SK-N-SH (cell line): ENCODE data around the gene DHDH. TPM values are rescaled to one million over a fixed set of nuclear protein-coding genes. Genes with fewer than 3 reads are reported as not detected.

Experiments used
- CTCF ChIA-PET: fragments of 300-600, 350-600 bp; formaldehyde crosslinking; extraction: SDS; loops from one replicate; lab custom pipeline; 2021; lab: Yijun Ruan, JAX
- POLR2A ChIA-PET: fragments of 350-600 bp; sonication (Branson Sonifier 250); formaldehyde crosslinking; extraction: SDS; loops from one replicate; lab custom pipeline; 2020; ENCODE audit warnings: antibody characterized with exemption, inconsistent platforms; lab: Yijun Ruan, JAX
- DNase-seq: peaks from one replicate; pipeline ENCODE4 v3.0.0; 2012
- H2AFZ ChIP-seq: fragments of 200-600 bp; sonication (generic); 2 replicates; pipeline ENCODE4 v1.8.1; 2016; ENCODE audit warnings: antibody characterized with exemption, mild to moderate bottlenecking, low read depth
- H3F3A ChIP-seq: fragments of 200-600 bp; sonication (generic); replicated peaks from 2 replicates; pipeline ENCODE3; 2016; ENCODE audit warnings: antibody characterized with exemption, mild to moderate bottlenecking; ENCODE audit not compliant: insufficient read depth
- H3K27ac ChIP-seq, 2 experiments: fragments of 200-500 bp in 1 of 2; fragments of 200-600 bp in 1 of 2; sonication (Bioruptor generic) in 1 of 2; sonication (generic), shearing (Covaris generic) in 1 of 2; 2 replicates each; pipeline versions ENCODE4 v1.5.1 to v1.6.1; 2014 to 2016; ENCODE audit warnings: low read depth in 2 of 2, inconsistent platforms in 1 of 2, low read length in 1 of 2, mild to moderate bottlenecking in 1 of 2, mixed read lengths in 1 of 2
- H3K27me3 ChIP-seq: fragments of 200-600 bp; sonication (generic), shearing (Covaris generic); 2 replicates; pipeline ENCODE4 v1.6.1; 2016; ENCODE audit warnings: mixed run types; ENCODE audit not compliant: insufficient read depth
- H3K36me3 ChIP-seq, 2 experiments: fragments of 200-500 bp in 1 of 2; fragments of 200-600 bp in 1 of 2; sonication (Bioruptor generic) in 1 of 2; sonication (generic) in 1 of 2; replicated peaks in 1 of 2; 2 replicates each; pipeline versions ENCODE3 to v1.5.1; 2014 to 2016; ENCODE audit warnings: low read length in 1 of 2, mild to moderate bottlenecking in 1 of 2; ENCODE audit not compliant: insufficient read depth in 2 of 2, control insufficient read depth in 1 of 2
- H3K4me1 ChIP-seq, 2 experiments: fragments of 200-500 bp in 1 of 2; fragments of 200-600 bp in 1 of 2; sonication (Bioruptor generic) in 1 of 2; sonication (generic), shearing (Covaris generic) in 1 of 2; 2 replicates each; pipeline versions ENCODE4 v1.5.1 to v1.6.1; 2014 to 2016; ENCODE audit warnings: low read depth in 1 of 2, low read length in 1 of 2, mixed run types in 1 of 2; ENCODE audit not compliant: insufficient read depth in 2 of 2, control insufficient read depth in 1 of 2
- H3K4me2 ChIP-seq: fragments of 200-600 bp; sonication (generic), shearing (Covaris generic); 2 replicates; pipeline ENCODE4 v1.6.1; 2017; ENCODE audit warnings: mixed run types
- H3K4me3 ChIP-seq, 2 experiments: fragments of 200-500 bp in 1 of 2; fragments of 200-600 bp in 1 of 2; sonication (Bioruptor generic) in 1 of 2; sonication (generic), shearing (Covaris generic) in 1 of 2; 2 replicates each; pipeline versions ENCODE4 v1.5.1 to v1.8.1; 2014 to 2016; ENCODE audit warnings: low read depth in 2 of 2, inconsistent platforms in 1 of 2, low read length in 1 of 2, mild to moderate bottlenecking in 1 of 2, mixed read lengths in 1 of 2, moderate library complexity in 1 of 2
- H3K79me2 ChIP-seq: fragments of 200-600 bp; sonication (generic); 2 replicates; pipeline ENCODE4 v1.8.1; 2017; ENCODE audit warnings: mild to moderate bottlenecking; ENCODE audit not compliant: insufficient read depth
- H3K9ac ChIP-seq: fragments of 200-600 bp; sonication (generic); 2 replicates; pipeline ENCODE4 v1.6.1; 2017; ENCODE audit warnings: mixed run types
- H3K9me2 ChIP-seq: fragments of 200-600 bp; sonication (generic); 2 replicates; pipeline ENCODE4 v1.6.1; 2017; ENCODE audit warnings: mixed run types
- H3K9me3 ChIP-seq: fragments of 200-600 bp; sonication (generic); 2 replicates; pipeline ENCODE4 v1.6.1; 2017; ENCODE audit warnings: mixed run types, mild to moderate bottlenecking, moderate library complexity
- H4K20me1 ChIP-seq: fragments of 200-600 bp; sonication (generic); 2 replicates; pipeline ENCODE4 v1.6.1; 2017; ENCODE audit warnings: mild to moderate bottlenecking, mixed run types; ENCODE audit not compliant: insufficient read depth
- CTCF ChIP-seq: fragments of 200-600 bp; sonication (generic); IDR thresholded peaks from 2 replicates; pipeline ENCODE4 v1.6.1; 2017; ENCODE audit warnings: antibody characterized with exemption, mild to moderate bottlenecking, moderate library complexity
- EZH2phosphoT487 ChIP-seq: fragments of 200-600 bp; sonication (generic); IDR thresholded peaks from 2 replicates; pipeline ENCODE4 v1.6.1; 2017; ENCODE audit warnings: low read depth, mixed run types, mild to moderate bottlenecking, antibody characterized with exemption, moderate library complexity, borderline replicate concordance
- FOSL2 ChIP-seq: IDR thresholded peaks from 2 replicates; pipeline ENCODE4 v1.4.0; 2012; ENCODE audit warnings: low read depth, mild to moderate bottlenecking, moderate library complexity, borderline replicate concordance
- GATA2 ChIP-seq: sonication (generic); formaldehyde crosslinking; IDR thresholded peaks from 2 replicates; pipeline ENCODE4 v1.5.0; 2020; ENCODE audit warnings: mild to moderate bottlenecking, missing genetic modification reagents
- MAX ChIP-seq: IDR thresholded peaks from 2 replicates; pipeline ENCODE4 v1.4.0; 2012; ENCODE audit warnings: low read depth
- NRF1 ChIP-seq: IDR thresholded peaks from 2 replicates; pipeline ENCODE4 v1.6.1; 2012; ENCODE audit warnings: low read depth, mild to moderate bottlenecking, low read length
- SIN3A ChIP-seq: IDR thresholded peaks from 2 replicates; pipeline ENCODE4 v1.6.1; 2012; ENCODE audit warnings: low read depth, mild to moderate bottlenecking, low read length, moderate library complexity, borderline replicate concordance
- USF2 ChIP-seq: fragments of 150-350 bp; IDR thresholded peaks from 2 replicates; pipeline ENCODE4 v1.6.1; 2017; ENCODE audit warnings: antibody characterized with exemption, low read length, low read depth, borderline replicate concordance
- YY1 ChIP-seq: IDR thresholded peaks from 2 replicates; pipeline ENCODE4 v1.4.0; 2012; ENCODE audit warnings: low read depth, mild to moderate bottlenecking
- WGBS: methylation state at CpG from one replicate; pipeline ENCODE4 v1.1.6; 2017; ENCODE audit warnings: low lambda C conversion rate; 5-methylcytosine and 5-hydroxymethylcytosine counted together
- polyA plus RNA-seq, 3 experiments: library from polyadenylated mRNA; depleted of rRNA; stranded (reverse); fragments of >200 nt; gene quantifications; 2 replicates each; pipeline ENCODE4 v1.2.3, GENCODE V29; 2012

DHDH gene
- polyA plus RNA-seq, 1 of the 3 experiments (the other 2 are of a cell fraction): 0.72 TPM

- ChIA-PET CTCF (no interaction called here), POLR2A (no interaction called here)
- 93% methylated on average over 19 of the region's 19 CpGs for WGBS
- Histone ChIP-seq H3K36me3 (no peaks in the 10 kb centered on the region), H3K27me3 (no peaks in the 10 kb centered on the region), H3K4me3 (no peak overlapping the region), H4K20me1 (no peaks in the 10 kb centered on the region), H3K9me2 (no peaks in the 10 kb centered on the region), H3K4me1 (peaks cover 3 to 9% of the 10 kb centered on the region in 2 experiments; a peak in 1 of 4 replicates), H3K27ac (no peak overlapping the region), H3K4me2 (no peak overlapping the region), H3K79me2 (no peaks in the 10 kb centered on the region), H3K9me3 (no peaks in the 10 kb centered on the region), H2AFZ (no peak overlapping the region), H3F3A (peaks cover 9% of the 10 kb centered on the region), H3K9ac (no peak overlapping the region)
- DNase-seq: no peak
- TF ChIP-seq CTCF (no peak), SIN3A (no peak), EZH2phosphoT487 (no peak)
Observed at GRCh38 chr19:48934837-48935236, 1.3 kb downstream of the DHDH start.

- H3K36me3 ChIP-seq: no peaks in the 10 kb centered on the region
- POLR2A ChIA-PET: interaction anchor here (0.7 kb wide), 1 partner anchor 11 kb away, joined by 3 read pairs; no protein-coding TSS in a partner anchor
- peaks cover 9% of the 10 kb centered on the region for H3F3A ChIP-seq
- no peak overlapping the region for H2AFZ ChIP-seq
- TF ChIP-seq NRF1: no peak
- no peak for TF ChIP-seq YY1
- TF ChIP-seq USF2: no peak
- no peak for TF ChIP-seq MAX
- no peak for TF ChIP-seq FOSL2
- no peak for TF ChIP-seq GATA2 (CRISPR knock-in tag)
- TF ChIP-seq, all 33 proteins: peak for 0
- CTCF ChIA-PET: no interaction called here
- Histone ChIP-seq H3K9ac (no peak overlapping the region), H3K4me2 (no peak overlapping the region), H3K4me1 (peaks cover 3 to 9% of the 10 kb centered on the region in 2 experiments; a peak in 1 of 4 replicates), H3K79me2 (no peaks in the 10 kb centered on the region), H3K27me3 (no peaks in the 10 kb centered on the region), H3K4me3 (no peak overlapping the region), H4K20me1 (no peaks in the 10 kb centered on the region), H3K27ac (no peak overlapping the region), H3K9me3 (no peaks in the 10 kb centered on the region), H3K9me2 (no peaks in the 10 kb centered on the region)
- no peak for DNase-seq
- WGBS: 96% methylated on average over 23 of the region's 25 CpGs
Observed at GRCh38 chr19:48935864-48936263, 2.4 kb downstream of the DHDH start.
